ENCODE results near the gene RRP1B. TPM values are rescaled to one million over a fixed set of nuclear protein-coding genes. Genes with fewer than 3 reads are reported as not detected.
A peak's percentile ranks its signal among the peaks of the same experiment; 100 is the strongest.

RRP1B gene
- total RNA-seq, 1 donor from 2014 or later: 70.4 TPM

GRCh38 chr21:43731891-43732711, 72.7 kb downstream of the RRP1B start:
- Mint-ChIP-seq H3K36me3 (ENCODE audit: low read depth) (no peaks in the 10 kb centered on the region), H3K27ac (ENCODE audit: unreplicated experiment) (peak overlapping the region; percentile 43), H3K27me3 (ENCODE audit: low read depth) (no peaks in the 10 kb centered on the region), H3K4me1 (peaks cover 28% of the 10 kb centered on the region), H3K4me3 (peak overlapping the region; percentile 2), H3K9me3 (no peaks in the 10 kb centered on the region)
- no peak for DNase-seq (ENCODE audit: low read depth, low spot score)
- no peak for TF ChIP-seq CTCF (conservative IDR thresholded peaks at IDR 0.05)

GRCh38 chr21:43733060-43733459, 73.7 kb downstream of the RRP1B start:
- DNase-seq (ENCODE audit: low read depth, low spot score): no peak
- Mint-ChIP-seq H3K4me1 (peaks cover 26% of the 10 kb centered on the region), H3K27me3 (ENCODE audit: low read depth) (no peaks in the 10 kb centered on the region), H3K27ac (ENCODE audit: unreplicated experiment) (no peak overlapping the region), H3K36me3 (ENCODE audit: low read depth) (no peaks in the 10 kb centered on the region), H3K9me3 (no peaks in the 10 kb centered on the region), H3K4me3 (no peak overlapping the region)
- TF ChIP-seq CTCF (conservative IDR thresholded peaks at IDR 0.05): no peak

GRCh38 chr21:43733529-43734071, 74.2 kb downstream of the RRP1B start:
- H3K36me3 Mint-ChIP-seq (ENCODE audit: low read depth): no peaks in the 10 kb centered on the region
- no peaks in the 10 kb centered on the region for H3K27me3 Mint-ChIP-seq (ENCODE audit: low read depth)
- peak overlapping the region; percentile 27 for H3K4me3 Mint-ChIP-seq
- H3K4me1 Mint-ChIP-seq: peaks cover 21% of the 10 kb centered on the region
- DNase-seq (ENCODE audit: low read depth, low spot score): no peak
- no peak overlapping the region for H3K27ac Mint-ChIP-seq (ENCODE audit: unreplicated experiment)
- H3K9me3 Mint-ChIP-seq: no peaks in the 10 kb centered on the region
- no peak for TF ChIP-seq CTCF (conservative IDR thresholded peaks at IDR 0.05)

GRCh38 chr21:43734131-43734927, 75.0 kb downstream of the RRP1B start:
- H3K27me3 Mint-ChIP-seq (ENCODE audit: low read depth): no peaks in the 10 kb centered on the region
- TF ChIP-seq CTCF (conservative IDR thresholded peaks at IDR 0.05): no peak
- H3K27ac Mint-ChIP-seq (ENCODE audit: unreplicated experiment): no peak overlapping the region
- H3K4me1 Mint-ChIP-seq: peaks cover 14% of the 10 kb centered on the region
- H3K9me3 Mint-ChIP-seq: no peaks in the 10 kb centered on the region
- no peak for DNase-seq (ENCODE audit: low read depth, low spot score)
- H3K4me3 Mint-ChIP-seq: no peak overlapping the region
- H3K36me3 Mint-ChIP-seq (ENCODE audit: low read depth): no peaks in the 10 kb centered on the region

GRCh38 chr21:43734928-43735229, 75.5 kb downstream of the RRP1B start:
- H3K36me3 Mint-ChIP-seq (ENCODE audit: low read depth): no peaks in the 10 kb centered on the region
- TF ChIP-seq CTCF (conservative IDR thresholded peaks at IDR 0.05): no peak
- peaks cover 11% of the 10 kb centered on the region for H3K4me1 Mint-ChIP-seq
- H3K9me3 Mint-ChIP-seq: no peaks in the 10 kb centered on the region
- H3K4me3 Mint-ChIP-seq: no peak overlapping the region
- no peaks in the 10 kb centered on the region for H3K27me3 Mint-ChIP-seq (ENCODE audit: low read depth)
- H3K27ac Mint-ChIP-seq (ENCODE audit: unreplicated experiment): no peak overlapping the region
- no peak for DNase-seq (ENCODE audit: low read depth, low spot score)
